Suprapubic skin (tissue), 4 donors: ENCODE results near the gene MALL.

Source experiments
- POLR2A ChIP-seq, 2 donors: fragments of 450-650 bp; IDR thresholded peaks; one replicate each; pipeline ENCODE4 v1.6.1; 2017; ENCODE audit warnings: antibody characterized with exemption in 2 of 2, mild to moderate bottlenecking in 2 of 2, moderate library complexity in 2 of 2
- POLR2AphosphoS5 ChIP-seq, 3 donors: sonication (generic); formaldehyde crosslinking; IDR thresholded peaks; one replicate each; pipeline ENCODE4 v1.6.1; 2017; ENCODE audit warnings: antibody characterized with exemption in 3 of 3
- TF ChIP-seq, protein P1 (sequence below), 2 donors: fragments of 200-600 bp in 1 of 2; fragments of 450-650 bp in 1 of 2; sonication (generic) in 1 of 2; IDR thresholded peaks; one replicate each; pipeline ENCODE4 v1.5.1; 2016 to 2019; ENCODE audit warnings: antibody characterized with exemption in 2 of 2, mild to moderate bottlenecking in 1 of 2, moderate library complexity in 1 of 2

DNA sequence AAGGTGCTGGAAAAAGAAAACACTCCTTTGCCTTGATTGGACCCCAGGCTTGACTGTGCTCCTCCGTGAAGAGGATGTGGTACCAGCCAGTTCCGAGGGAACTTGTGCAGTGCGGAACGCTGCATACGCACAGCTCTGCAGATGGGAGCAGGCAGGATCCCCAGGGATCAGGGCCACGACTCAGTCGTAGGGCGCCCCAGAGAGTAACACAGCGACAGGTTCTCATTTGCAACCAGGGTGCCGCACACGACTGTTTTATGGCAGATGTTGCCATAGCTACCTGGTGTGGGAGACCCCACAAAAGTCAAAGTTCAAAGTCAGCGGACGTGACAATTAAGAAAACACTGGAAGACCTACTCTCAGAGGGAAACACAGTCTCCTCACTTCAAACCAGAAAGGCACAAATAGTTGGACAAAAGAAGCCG lies 779 bp downstream of the MALL start:
- TF ChIP-seq POLR2AphosphoS5 (IDR thresholded peaks at IDR 0.05) (no peak), POLR2A (IDR thresholded peaks at IDR 0.05) (no peak)
- TF ChIP-seq, protein P1, sequence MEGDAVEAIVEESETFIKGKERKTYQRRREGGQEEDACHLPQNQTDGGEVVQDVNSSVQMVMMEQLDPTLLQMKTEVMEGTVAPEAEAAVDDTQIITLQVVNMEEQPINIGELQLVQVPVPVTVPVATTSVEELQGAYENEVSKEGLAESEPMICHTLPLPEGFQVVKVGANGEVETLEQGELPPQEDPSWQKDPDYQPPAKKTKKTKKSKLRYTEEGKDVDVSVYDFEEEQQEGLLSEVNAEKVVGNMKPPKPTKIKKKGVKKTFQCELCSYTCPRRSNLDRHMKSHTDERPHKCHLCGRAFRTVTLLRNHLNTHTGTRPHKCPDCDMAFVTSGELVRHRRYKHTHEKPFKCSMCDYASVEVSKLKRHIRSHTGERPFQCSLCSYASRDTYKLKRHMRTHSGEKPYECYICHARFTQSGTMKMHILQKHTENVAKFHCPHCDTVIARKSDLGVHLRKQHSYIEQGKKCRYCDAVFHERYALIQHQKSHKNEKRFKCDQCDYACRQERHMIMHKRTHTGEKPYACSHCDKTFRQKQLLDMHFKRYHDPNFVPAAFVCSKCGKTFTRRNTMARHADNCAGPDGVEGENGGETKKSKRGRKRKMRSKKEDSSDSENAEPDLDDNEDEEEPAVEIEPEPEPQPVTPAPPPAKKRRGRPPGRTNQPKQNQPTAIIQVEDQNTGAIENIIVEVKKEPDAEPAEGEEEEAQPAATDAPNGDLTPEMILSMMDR (IDR thresholded peaks at IDR 0.05) = no peak
